GM15510 (cell line): Measurements from ENCODE around the gene SMYD1.

ENCODE experiments used
- POLR2A ChIP-seq: IDR thresholded peaks from 3 replicates; pipeline ENCODE4 v1.6.1; 2011; ENCODE audit warnings: borderline replicate concordance; ENCODE audit not compliant: insufficient read length; ENCODE audit errors: extremely low read depth

Gene SMYD1

DNA sequence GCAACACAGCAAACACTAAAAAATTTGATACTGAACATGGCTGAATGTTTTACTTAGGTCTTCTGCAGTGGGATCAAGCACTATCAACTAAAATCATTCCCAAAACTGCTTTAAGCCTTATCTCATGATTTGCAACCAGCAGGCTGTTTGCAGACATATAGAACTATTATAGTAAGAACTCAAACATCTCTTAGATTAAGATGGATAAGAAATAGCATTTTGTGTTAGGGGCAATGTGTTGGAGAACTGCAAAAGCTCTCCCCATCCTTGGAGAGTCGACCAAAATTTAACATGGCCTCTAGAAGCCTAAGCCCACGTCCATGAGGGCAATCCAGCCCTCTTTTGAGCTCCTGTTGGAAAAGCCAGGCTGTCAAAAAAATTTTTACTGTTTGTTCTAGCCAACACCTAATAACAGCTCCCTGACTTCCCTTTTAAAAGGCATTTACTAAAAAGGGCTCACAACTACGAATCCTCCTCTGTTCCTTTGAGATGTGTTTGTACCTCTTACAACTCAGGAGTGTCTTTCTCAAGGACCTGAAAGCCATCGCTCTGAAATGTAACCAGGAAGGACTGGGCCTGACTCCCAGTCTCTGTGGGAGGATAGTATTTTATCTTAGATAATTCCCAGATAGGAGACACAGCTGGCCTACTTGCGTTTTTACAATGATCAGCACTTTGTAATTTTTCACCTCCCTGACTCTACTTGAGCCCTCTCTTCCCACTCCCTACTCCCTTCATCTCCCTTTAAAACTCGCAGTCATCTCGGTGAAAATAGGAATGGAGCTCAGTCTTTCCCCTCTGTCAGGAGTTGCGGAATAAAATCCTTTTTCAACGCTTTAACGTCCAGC lies 13.5 kb upstream of the SMYD1 start:
- no peak for TF ChIP-seq POLR2A

DNA sequence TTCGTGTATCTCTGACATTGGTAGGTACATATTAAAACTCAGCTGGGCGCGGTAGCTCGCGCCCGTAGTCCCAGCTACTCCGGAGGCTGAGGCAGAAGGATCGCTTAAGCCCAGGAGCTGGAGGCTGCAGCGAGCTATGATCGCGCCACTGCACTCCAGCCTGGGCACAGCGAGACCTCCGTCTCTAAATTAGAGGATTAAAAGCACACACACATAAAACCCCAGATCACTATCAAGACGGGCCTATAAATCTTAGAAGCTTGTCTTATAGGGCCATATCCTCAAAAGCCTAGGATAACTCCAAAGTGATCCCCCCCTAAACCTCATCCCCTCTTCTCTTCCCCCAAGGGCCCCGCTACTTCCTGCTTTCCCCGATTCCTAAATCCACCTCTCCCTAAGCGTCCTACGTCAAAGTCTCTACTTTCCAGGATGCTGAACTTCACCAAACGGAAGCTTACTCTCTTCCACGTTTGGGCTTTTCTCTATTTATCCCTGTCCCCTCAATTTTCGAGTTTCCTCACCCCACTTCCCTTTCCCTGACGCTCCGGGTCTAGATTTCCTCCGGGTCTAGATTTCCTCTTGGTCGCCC lies 12.7 kb upstream of the SMYD1 start:
- no peak for TF ChIP-seq POLR2A

DNA sequence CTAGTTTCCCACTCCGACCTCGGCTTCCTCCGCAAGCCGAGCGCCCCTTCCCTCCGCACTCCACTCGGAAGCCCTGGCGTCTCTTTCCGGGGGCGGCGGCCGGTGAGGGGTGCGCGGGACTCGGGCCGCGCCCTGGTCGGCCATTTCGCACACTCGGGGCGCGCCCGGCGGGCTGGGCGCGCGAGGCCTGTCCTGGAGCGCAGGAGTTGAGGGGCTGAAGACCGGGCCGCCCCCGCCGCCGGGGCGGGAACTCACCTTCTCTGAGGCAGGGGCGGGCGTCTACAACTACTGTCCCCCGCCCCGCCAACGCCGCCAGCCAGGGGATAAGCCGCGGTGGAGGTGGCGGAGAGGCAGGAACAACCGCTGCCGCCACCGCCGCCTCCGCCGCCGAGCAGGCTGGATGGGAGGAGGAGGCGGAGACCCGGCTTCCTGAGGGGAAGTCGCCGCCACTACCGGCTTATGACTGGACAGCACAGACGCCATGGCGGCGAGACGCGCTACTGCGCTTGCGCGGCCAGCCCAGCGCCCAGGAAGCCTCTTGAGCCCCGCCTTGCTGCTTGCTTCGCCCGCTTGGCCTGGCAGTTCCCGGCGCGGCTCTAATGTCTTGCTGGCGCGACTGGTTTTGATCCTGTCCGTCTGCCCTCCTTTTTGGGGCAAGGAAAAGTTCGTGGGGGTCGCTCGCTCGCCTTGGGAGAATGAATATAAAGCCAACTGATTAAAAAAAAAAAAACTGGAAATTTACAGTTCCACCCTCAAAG lies 12.1 kb upstream of the SMYD1 start, which contains the start of gene KRCC1:
Gene KRCC1, minus strand, starts transcription at position 413 of the 758 bp plus-strand sequence. CDS start 27,220 bp downstream, outside the sequence.
- peak; percentile 95 for TF ChIP-seq POLR2A

DNA sequence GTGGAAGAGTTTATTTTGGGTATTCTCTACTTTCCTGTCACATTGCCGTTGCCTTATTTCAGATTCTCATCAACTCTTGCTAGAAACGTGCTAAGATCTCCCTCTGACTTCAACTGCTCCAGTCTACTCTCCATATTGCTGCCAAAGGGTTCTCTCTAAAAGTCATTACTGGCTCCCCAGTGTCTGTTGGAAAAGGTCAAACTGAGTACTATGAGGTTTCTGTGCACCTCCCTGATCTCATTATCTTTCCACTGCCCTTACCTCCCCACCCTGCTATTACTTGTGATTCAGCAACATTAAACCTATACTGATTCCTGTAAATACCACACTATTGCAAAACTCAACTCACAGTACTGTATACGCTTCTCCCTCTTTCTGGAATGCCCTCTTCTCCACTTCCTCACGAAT lies 10.2 kb upstream of the SMYD1 start:
- no peak for TF ChIP-seq POLR2A

- no peak for TF ChIP-seq POLR2A
Measured at GRCh38 chr2:88058191-88058590, 9.4 kb upstream of the SMYD1 start.

- no peak for TF ChIP-seq POLR2A
Measured at GRCh38 chr2:88059979-88060906, 7.4 kb upstream of the SMYD1 start.

DNA sequence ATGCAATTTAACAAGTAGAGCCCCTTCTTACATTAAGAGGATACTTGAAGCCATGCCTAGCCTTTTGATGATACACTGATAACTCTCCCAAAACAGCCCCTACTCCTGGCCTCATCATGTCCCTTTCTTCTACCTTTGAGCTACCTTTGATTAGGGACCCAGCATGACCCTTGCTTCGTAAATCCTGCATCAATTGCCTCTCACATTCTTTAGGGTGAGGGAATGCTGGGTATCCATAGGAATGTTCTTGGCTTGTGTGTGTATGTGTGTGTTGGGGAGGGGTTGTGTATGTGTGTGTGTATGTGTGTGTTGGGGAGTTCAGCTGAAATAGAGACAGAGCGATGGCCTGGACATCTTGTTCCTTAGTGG lies 6.7 kb upstream of the SMYD1 start:
- TF ChIP-seq POLR2A = no peak

GRCh38 chr2:88061295-88061694 lies 6.3 kb upstream of the SMYD1 start:
- TF ChIP-seq POLR2A = no peak

DNA sequence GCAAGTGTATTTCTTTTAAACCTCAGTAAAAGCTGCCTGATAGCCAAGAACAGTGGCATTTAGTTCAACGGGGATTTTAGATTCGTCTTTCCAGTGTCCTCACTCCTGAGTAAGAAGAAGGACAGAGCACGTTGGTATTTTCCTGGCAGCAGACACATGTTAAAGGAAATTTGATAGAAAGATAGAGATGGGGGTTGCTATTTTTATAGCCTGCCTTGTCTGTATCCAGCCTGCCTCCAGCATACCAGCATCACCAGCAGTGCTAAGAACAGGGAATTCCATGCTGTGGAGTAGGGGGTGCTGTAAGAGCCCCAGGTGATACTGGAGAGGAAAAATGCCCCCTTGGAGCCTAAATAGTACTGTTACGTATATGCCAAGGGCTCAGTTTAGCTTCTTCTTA lies 1.1 kb upstream of the SMYD1 start:
- TF ChIP-seq POLR2A = no peak

DNA sequence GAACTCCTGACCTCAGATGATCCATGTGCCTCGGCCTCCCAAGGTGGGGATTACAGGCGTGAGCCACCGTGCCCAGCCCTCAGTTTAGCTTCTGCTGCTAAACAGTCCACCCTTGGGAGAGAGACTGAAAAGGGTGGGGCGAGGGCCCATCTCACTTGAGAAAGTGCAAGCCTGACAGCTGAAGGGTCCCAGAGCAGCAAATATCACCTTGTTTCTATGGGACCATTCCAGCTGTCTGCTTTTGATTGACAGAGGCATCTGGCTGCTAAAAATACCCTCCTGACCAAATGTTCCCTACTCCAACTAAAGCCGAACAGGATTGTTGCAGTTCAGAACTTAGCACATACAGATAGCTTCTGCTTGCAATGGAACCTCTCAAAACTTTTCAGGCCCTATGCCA lies 436 bp upstream of the SMYD1 start:
- no peak for TF ChIP-seq POLR2A

- no peak for TF ChIP-seq POLR2A
Measured at GRCh38 chr2:88068044-88068443, 419 bp downstream of the SMYD1 start.

DNA sequence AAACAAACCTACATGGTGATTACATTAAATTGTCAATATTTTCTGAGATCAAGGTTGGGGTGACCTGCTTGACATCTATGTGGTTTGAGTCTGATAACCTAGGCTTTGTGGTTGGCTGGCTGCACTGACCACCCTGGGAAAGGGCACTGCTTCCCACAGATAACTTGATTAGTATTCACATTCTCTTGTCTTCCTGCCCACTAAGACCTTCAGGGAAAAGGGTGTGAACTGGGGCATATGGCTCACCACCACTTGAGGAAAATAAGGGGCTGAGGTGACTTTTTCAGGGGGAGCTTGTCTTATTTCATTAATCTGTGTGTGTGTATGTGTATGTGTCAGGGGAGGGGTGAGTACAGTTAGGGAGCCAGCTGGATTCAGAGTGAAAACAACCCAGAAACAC lies 1.5 kb downstream of the SMYD1 start:
- TF ChIP-seq POLR2A = no peak

GRCh38 chr2:88070055-88070454 lies 2.4 kb downstream of the SMYD1 start:
- TF ChIP-seq POLR2A = no peak

DNA sequence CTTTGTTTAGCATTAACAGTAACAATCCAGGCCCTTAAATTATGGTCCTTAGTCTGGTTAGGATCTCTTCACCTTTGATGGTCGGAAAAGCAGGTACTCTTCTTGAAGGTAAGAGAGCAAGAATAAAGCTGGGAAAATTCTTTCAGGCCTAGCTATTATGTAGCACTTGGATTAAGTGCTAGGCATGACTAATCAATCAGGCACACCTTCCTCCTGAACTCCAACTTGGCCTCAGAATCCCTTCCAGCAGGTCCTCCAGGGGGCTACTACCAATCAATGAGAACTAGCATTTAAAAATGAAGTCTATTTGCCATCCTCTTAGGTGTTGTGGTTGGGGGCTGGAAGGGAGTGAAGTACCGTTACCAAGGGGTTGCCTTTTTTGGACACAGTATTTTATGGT lies 3.7 kb downstream of the SMYD1 start:
- no peak for TF ChIP-seq POLR2A
